RWPE2 (cell line): ENCODE measurements around the gene NXF1.

Experiments
- ATAC-seq: fragments of 200-7000 bp; cut with Tn5 transposase; 3 replicates; pipeline ENCODE4 v1.9.1; 2021; ENCODE audit warnings: low read depth
- DNase-seq: peaks from one replicate; pipeline ENCODE4 v3.0.0-alpha.2; 2020; ENCODE audit warnings: low spot score
- H3K27ac ChIP-seq: fragments of 450-650 bp; 2 replicates; pipeline ENCODE4 v1.5.1; 2017; ENCODE audit warnings: mild to moderate bottlenecking; ENCODE audit not compliant: poor library complexity, severe bottlenecking
- H3K27me3 ChIP-seq: fragments of 250-450 bp; sonication (Bioruptor Pico); 2 replicates; pipeline ENCODE4 v1.5.1; 2021; ENCODE audit warnings: mild to moderate bottlenecking, moderate library complexity; ENCODE audit not compliant: insufficient read depth, poor library complexity, severe bottlenecking
- H3K36me3 ChIP-seq: fragments of 250-450 bp; sonication (Bioruptor Pico); 2 replicates; pipeline ENCODE4 v1.5.1; 2020; ENCODE audit warnings: low read depth, mild to moderate bottlenecking, moderate library complexity
- H3K4me1 ChIP-seq: fragments of 250-450 bp; sonication (Bioruptor Pico); 2 replicates; pipeline ENCODE4 v1.5.1; 2021; ENCODE audit warnings: mild to moderate bottlenecking, moderate library complexity; ENCODE audit not compliant: insufficient read depth, poor library complexity, severe bottlenecking
- H3K4me3 ChIP-seq: fragments of 250-450 bp; sonication (Bioruptor Pico); 2 replicates; pipeline ENCODE4 v1.5.1; 2021; ENCODE audit warnings: mild to moderate bottlenecking, moderate library complexity; ENCODE audit not compliant: severe bottlenecking
- H3K9me3 ChIP-seq: fragments of 250-450 bp; sonication (Bioruptor Pico); 2 replicates; pipeline ENCODE4 v1.5.1; 2021; ENCODE audit warnings: mild to moderate bottlenecking, moderate library complexity; ENCODE audit not compliant: severe bottlenecking
- CTCF ChIP-seq: fragments of 450-650 bp; IDR thresholded peaks from one replicate; pipeline ENCODE4 v1.5.1; 2017; ENCODE audit warnings: mild to moderate bottlenecking, moderate library complexity; ENCODE audit not compliant: poor library complexity, severe bottlenecking

Gene NXF1

GRCh38 chr11:62805076-62805892, at the start of gene NXF1:
TSS of gene NXF1 (minus strand) at chr11:62805440. CDS start at chr11:62805356, 84 bp downstream.
- DNase-seq = peak; percentile 89
- H3K36me3 ChIP-seq = peaks cover 36% of the 10 kb centered on the region
- peak within 1 kb of the TSS; percentile 46 for H3K27ac ChIP-seq
- H3K4me1 ChIP-seq = peaks cover 4% of the 10 kb centered on the region
- no peaks in the 10 kb centered on the region for H3K27me3 ChIP-seq
- H3K4me3 ChIP-seq = peak within 1 kb of the TSS; percentile 79
- no peak for TF ChIP-seq CTCF
- ATAC-seq = peak; percentile 78
- H3K9me3 ChIP-seq = no peaks in the 10 kb centered on the region

DNA sequence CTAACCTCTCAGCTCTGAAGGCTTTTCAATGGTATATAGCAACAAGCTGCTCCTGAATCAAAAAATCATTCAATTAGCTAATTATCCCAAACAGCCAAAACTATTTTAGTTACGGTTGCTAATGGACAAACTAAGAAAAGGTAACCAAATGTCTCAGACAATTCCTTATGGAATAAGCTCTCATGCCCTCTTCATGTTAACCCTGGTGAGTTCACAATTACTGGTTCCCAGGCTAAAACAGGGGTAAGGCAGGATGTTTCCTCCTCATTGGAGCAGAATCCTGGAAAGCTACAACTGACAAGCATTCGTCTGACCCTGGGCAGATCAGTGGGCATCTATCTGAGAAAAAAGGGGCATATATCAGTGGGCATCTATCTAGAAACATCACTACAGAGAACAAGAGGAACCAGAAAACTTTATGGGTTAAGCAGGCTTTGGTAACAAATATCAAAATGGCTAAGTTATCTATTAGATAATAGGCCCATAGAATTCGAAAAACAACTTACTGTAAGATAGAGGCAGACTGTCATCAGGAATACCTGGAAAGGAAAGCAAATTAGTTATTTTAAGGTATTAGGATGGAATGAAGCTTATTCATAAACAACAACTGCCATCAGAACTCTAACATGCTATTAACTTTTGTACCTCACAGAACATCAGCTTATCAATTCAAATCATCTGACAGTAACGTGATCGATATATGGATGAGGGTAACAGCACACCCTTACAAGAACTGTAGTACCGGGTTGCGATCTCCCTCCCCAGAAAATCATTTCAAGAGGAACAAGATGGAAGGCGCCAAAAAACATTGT, 49.0 kb upstream of the NXF1 start:
- TF ChIP-seq CTCF = no peak
- no peak for DNase-seq
- Histone ChIP-seq H3K27ac (peak overlapping the region; percentile 84), H3K4me1 (peaks cover 26% of the 10 kb centered on the region), H3K4me3 (peak overlapping the region; percentile 87), H3K27me3 (no peaks in the 10 kb centered on the region), H3K36me3 (peaks cover 47% of the 10 kb centered on the region), H3K9me3 (no peaks in the 10 kb centered on the region)
- no peak for ATAC-seq

GRCh38 chr11:62853279-62853965, 48.2 kb upstream of the NXF1 start:
- peak overlapping the region; percentile 87 for H3K4me3 ChIP-seq
- H3K27me3 ChIP-seq = no peaks in the 10 kb centered on the region
- peaks cover 24% of the 10 kb centered on the region for H3K4me1 ChIP-seq
- H3K36me3 ChIP-seq = peaks cover 47% of the 10 kb centered on the region
- no peak for ATAC-seq
- no peak for DNase-seq
- peak overlapping the region; percentile 84 for H3K27ac ChIP-seq
- no peak for TF ChIP-seq CTCF
- no peaks in the 10 kb centered on the region for H3K9me3 ChIP-seq

- Histone ChIP-seq H3K27ac (peak overlapping the region; percentile 84), H3K4me1 (peaks cover 17% of the 10 kb centered on the region), H3K36me3 (peaks cover 44% of the 10 kb centered on the region), H3K27me3 (no peaks in the 10 kb centered on the region), H3K4me3 (peak overlapping the region; percentile 87), H3K9me3 (no peaks in the 10 kb centered on the region)
- ATAC-seq (no peak), DNase-seq (no peak)
- no peak for TF ChIP-seq CTCF
These were observed 47.4 kb upstream of the NXF1 start for GRCh38 chr11:62852523-62853188.
